ENCODE data around the gene RTL1.

Gene RTL1

DNA sequence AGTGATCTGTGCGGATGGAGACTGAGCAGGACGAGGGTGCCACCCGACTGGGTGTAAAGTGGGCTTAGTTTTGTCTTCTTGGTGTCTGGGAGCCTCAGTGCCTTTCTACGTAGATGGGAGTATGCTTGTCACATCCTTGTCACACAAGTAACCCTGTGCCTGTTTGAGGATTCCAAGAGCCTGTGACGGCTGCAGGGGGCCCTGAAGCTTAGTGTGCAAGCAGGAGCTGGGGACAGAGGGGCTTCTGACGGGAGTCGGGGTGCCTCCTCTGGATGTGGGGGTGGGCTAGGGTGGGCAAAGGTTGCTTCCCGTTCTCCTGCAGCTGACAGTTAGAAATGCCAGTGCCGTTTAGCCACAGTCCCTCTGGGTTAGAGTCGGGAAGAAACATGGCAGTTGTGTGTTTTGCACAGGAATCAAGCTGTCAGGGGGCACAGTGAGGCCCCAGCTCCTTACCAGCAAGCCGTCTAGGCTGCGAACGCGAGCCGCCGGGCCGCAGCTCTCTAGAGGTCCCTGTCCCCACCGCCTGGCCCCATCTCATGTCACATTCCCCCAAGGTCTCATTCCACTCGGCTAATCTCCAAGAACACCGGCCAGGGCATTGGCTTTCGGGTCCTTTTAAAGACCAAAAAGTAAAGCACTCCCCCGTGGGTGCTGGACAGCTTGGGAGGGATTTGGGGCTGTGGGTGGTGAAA, 7.0 kb downstream of the RTL1 start:
- H3K4me1 ChIP-seq (ENCODE audit: insufficient read depth, low read length): peaks cover 16% of the 10 kb centered on the region
- 84% methylated on average over 22 of the region's 22 CpGs for WGBS
- no peak overlapping the region for H3K27ac ChIP-seq (ENCODE audit: low read depth, low read length)
- H3K27me3 ChIP-seq (ENCODE audit: insufficient read depth, low read length): peaks cover 5% of the 10 kb centered on the region; the same call in 1 of the 2 replicates
- no peak overlapping the region for H3K9ac ChIP-seq (ENCODE audit: low read depth, low read length)
- no peaks in the 10 kb centered on the region for H3K36me3 ChIP-seq (ENCODE audit: insufficient read depth, low read length)
- no peak overlapping the region for H3K4me3 ChIP-seq (ENCODE audit: low read length)
- H3K9me3 ChIP-seq (ENCODE audit: insufficient read depth, low read depth, low read length): no peaks in the 10 kb centered on the region

DNA sequence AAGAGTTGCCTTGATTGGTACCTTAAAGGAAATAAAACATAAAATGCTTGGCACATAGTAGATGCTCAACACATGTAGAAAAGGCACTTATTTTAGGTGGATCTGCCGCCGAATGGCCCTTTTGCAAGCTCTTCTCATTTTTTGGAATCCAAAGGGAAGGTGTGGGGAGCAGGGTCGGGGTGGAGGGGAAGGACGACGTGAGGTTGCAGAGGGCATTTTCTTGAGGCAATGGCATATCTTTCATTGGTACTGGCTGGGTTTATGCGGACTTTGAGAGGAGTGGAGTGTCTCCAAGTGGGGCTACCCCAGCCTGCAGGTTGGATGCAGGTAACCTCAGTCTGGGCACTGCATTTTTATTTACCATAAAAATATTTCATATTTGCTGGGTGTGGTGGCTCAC, 8.1 kb downstream of the RTL1 start:
- Histone ChIP-seq H3K9me3 (ENCODE audit: insufficient read depth, low read depth, low read length) (no peaks in the 10 kb centered on the region), H3K4me3 (ENCODE audit: low read length) (no peak overlapping the region), H3K27ac (ENCODE audit: low read depth, low read length) (no peak overlapping the region), H3K36me3 (ENCODE audit: insufficient read depth, low read length) (no peaks in the 10 kb centered on the region), H3K4me1 (ENCODE audit: insufficient read depth, low read length) (peaks cover 16% of the 10 kb centered on the region), H3K9ac (ENCODE audit: low read depth, low read length) (no peak overlapping the region), H3K27me3 (ENCODE audit: insufficient read depth, low read length) (peaks cover 5% of the 10 kb centered on the region; the same call in 1 of the 2 replicates)
- 87% methylated on average over 6 of the region's 6 CpGs for WGBS

DNA sequence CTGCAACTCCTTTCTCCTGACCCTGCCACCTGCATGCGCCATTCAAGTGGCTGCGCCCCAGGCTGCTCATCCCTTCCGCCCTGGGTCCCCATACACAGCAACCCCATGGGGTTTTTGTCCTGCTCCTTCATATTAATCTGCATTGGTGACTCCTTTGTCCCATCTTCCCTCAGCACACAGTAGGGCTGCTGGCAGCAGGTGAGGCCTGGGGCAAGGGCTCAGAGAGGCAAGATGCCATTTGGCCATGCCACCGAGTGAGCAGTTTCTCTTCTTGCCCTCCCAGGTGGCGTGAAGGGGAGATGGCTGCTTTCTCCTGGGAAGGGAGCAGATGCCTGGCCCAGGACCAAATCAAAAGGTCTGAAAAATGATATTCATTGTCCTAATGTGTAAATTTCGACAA, 9.1 kb downstream of the RTL1 start:
- H3K9me3 ChIP-seq (ENCODE audit: insufficient read depth, low read depth, low read length): no peaks in the 10 kb centered on the region
- no peak overlapping the region for H3K27ac ChIP-seq (ENCODE audit: low read depth, low read length)
- H3K36me3 ChIP-seq (ENCODE audit: insufficient read depth, low read length): no peaks in the 10 kb centered on the region
- H3K9ac ChIP-seq (ENCODE audit: low read depth, low read length): no peak overlapping the region
- peaks cover 1% of the 10 kb centered on the region; the same call in 1 of the 2 replicates for H3K27me3 ChIP-seq (ENCODE audit: insufficient read depth, low read length)
- H3K4me3 ChIP-seq (ENCODE audit: low read length): no peak overlapping the region
- peaks cover 7% of the 10 kb centered on the region for H3K4me1 ChIP-seq (ENCODE audit: insufficient read depth, low read length)
- 96% methylated on average over 6 of the region's 6 CpGs for WGBS

DNA sequence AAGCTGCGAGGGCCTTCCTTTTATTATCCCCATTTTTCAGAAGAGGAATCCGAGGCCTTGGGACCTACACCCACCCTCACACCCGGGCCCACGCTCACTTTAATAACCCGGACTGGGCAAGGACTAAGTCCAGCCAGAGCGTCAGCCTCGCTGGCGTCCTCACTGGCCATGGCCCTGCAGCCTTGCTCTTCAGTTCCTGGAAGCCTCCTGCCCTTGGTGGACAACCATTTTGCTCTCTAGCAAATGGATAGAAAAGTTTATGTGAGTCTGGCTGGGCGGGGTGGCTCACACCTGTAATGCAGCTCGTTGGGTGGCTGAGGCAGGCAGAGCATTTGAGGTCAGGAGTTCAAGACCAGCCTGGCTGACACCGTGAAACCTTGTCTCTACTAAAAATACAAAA, 9.8 kb downstream of the RTL1 start:
- no peaks in the 10 kb centered on the region for H3K36me3 ChIP-seq (ENCODE audit: insufficient read depth, low read length)
- peaks cover 3% of the 10 kb centered on the region; the same call in 1 of the 2 replicates for H3K4me1 ChIP-seq (ENCODE audit: insufficient read depth, low read length)
- H3K4me3 ChIP-seq (ENCODE audit: low read length): no peak overlapping the region
- H3K27me3 ChIP-seq (ENCODE audit: insufficient read depth, low read length): no peaks in the 10 kb centered on the region
- no peak overlapping the region for H3K27ac ChIP-seq (ENCODE audit: low read depth, low read length)
- 92% methylated on average over 11 of the region's 11 CpGs for WGBS
- H3K9ac ChIP-seq (ENCODE audit: low read depth, low read length): no peak overlapping the region
- no peaks in the 10 kb centered on the region for H3K9me3 ChIP-seq (ENCODE audit: insufficient read depth, low read depth, low read length)

DNA sequence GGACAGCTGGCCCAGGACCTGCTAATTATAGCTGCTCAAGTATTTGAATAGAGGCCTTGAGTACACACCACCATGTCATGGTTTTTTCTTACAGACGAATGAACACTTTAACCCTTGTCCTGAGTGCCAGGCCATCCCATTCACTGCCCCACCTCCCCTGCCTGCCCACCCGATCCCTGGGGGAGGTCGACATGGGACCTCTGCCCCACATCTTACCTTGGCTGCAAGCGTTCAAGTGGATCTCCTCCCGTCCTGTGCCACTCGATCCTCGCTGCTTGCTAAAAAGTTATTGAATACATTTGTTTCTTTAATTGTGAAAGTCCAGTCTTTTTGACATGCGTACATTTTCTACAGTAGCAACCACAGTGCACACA, 10.3 kb downstream of the RTL1 start:
- no peak overlapping the region for H3K4me3 ChIP-seq (ENCODE audit: low read length)
- 93% methylated on average over 8 of the region's 8 CpGs for WGBS
- no peak overlapping the region for H3K27ac ChIP-seq (ENCODE audit: low read depth, low read length)
- H3K36me3 ChIP-seq (ENCODE audit: insufficient read depth, low read length): no peaks in the 10 kb centered on the region
- no peaks in the 10 kb centered on the region for H3K9me3 ChIP-seq (ENCODE audit: insufficient read depth, low read depth, low read length)
- H3K27me3 ChIP-seq (ENCODE audit: insufficient read depth, low read length): no peaks in the 10 kb centered on the region
- 0 out of 2 replicates have a peak, but pooled peaks cover under 1% of the 10 kb centered on the region for H3K4me1 ChIP-seq (ENCODE audit: insufficient read depth, low read length)
- H3K9ac ChIP-seq (ENCODE audit: low read depth, low read length): no peak overlapping the region

DNA sequence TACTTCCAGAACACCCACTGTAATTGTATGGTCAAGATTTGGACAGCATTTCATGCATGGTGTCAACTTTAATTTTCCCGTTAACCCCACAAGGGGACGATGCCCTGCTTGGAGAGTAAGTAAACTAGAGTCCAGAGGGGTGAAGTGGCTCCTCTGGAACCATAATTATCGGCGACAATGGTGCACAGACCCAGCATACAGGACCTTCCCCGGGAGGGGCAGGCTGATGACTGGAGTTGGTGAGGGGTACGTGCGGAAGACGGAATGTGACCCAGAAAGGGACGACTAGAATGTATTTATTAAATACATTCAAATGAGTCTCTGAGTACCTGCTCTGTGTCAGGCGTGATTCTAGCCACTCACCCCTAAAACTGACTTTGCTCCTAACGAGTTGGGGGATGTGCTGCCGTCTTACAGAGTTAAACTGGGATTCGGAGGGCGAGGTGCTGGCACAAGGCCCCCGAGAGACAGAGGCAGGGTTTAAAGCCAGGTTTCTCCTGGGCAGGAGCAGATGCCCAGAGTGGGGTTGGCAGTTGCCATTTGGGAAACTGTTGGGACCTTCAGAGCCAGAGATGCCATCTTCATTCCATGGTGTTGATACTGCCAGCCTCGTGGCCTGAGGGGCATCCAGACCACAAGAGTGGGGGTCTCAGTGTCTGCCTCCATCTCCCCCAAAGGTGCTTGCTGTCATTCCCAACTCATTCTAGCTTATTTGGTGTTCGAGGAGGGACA, 10.9 kb downstream of the RTL1 start:
- Histone ChIP-seq H3K4me3 (ENCODE audit: low read length) (no peak overlapping the region), H3K9me3 (ENCODE audit: insufficient read depth, low read depth, low read length) (no peaks in the 10 kb centered on the region), H3K4me1 (ENCODE audit: insufficient read depth, low read length) (peaks cover 6% of the 10 kb centered on the region; the same call in 1 of the 2 replicates), H3K27me3 (ENCODE audit: insufficient read depth, low read length) (no peaks in the 10 kb centered on the region), H3K27ac (ENCODE audit: low read depth, low read length) (no peak overlapping the region), H3K9ac (ENCODE audit: low read depth, low read length) (no peak overlapping the region), H3K36me3 (ENCODE audit: insufficient read depth, low read length) (no peaks in the 10 kb centered on the region)
- WGBS: 92% methylated on average over 15 of the region's 17 CpGs

DNA sequence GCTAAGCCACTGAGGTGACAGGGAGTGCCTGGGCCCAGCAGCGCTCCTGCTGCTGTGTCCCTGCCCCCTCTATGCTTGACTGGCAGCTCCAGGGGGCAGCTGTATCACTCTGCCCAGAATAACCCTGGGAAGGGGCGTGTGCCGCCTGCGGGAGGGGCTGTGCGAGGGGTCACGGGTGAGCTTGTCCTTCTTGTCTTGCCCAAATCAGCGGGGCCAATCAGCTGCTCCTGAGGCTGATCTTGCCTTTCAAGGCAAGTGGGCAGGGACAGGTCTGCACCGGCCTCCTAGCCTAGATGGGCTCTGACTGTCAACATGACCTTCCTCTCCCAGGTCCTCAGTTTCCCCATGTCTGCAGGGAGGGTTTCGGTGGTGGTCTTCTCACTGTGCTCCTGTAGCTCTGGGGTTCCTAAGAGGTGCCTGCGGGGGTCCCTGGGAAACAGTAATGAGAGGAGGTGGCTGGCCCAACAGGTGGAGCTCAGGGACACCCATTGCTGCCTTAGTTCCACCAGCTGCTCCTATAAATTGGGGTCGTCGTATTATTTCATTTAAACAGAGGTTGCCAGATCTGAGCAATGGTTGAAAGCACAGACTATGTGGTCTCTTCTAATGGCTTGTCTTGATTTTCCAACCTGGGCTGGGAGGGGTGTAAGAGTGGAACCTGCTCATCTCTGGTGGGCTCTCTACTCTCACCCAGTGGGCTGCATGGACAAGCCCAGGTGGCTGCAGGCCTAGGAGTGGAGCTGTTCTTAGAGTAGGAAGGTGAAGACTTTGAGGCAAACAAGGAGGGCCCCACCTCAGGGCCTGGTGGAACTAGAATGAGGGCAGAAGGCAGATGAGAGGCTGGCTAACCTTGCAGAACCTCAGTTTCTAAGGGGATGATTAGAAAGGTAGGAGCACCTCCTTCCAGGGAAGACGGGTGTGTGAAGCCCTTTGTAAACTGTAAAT, 11.7 kb downstream of the RTL1 start:
- H3K27me3 ChIP-seq (ENCODE audit: insufficient read depth, low read length): no peaks in the 10 kb centered on the region
- no peaks in the 10 kb centered on the region for H3K36me3 ChIP-seq (ENCODE audit: insufficient read depth, low read length)
- H3K27ac ChIP-seq (ENCODE audit: low read depth, low read length): no peak overlapping the region
- peaks cover 7% of the 10 kb centered on the region; the same call in 1 of the 2 replicates for H3K4me1 ChIP-seq (ENCODE audit: insufficient read depth, low read length)
- H3K9me3 ChIP-seq (ENCODE audit: insufficient read depth, low read depth, low read length): no peaks in the 10 kb centered on the region
- WGBS: 93% methylated on average over 13 of the region's 13 CpGs
- H3K4me3 ChIP-seq (ENCODE audit: low read length): no peak overlapping the region
- no peak overlapping the region for H3K9ac ChIP-seq (ENCODE audit: low read depth, low read length)

DNA sequence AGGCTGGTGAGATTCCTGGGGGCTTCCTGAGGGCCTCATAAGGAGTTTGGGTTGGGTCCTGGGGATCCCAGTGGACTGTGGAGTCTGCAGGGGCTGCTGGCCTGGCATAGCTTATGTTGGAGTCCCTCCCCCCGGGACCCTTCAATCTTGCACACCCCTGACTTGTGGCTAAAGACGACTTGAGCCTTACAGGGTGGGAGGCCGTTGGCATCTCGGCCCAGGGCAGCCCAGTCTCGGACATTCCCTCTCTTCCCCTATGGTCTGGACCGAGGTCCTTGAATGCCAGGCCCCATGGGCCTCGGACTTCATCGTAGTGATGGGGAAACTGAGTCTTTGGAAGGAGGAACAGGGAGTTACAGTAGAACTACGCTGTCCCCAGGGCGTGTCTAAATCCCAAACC, 12.5 kb downstream of the RTL1 start:
- Histone ChIP-seq H3K4me1 (ENCODE audit: insufficient read depth, low read length) (peaks cover 7% of the 10 kb centered on the region; the same call in 1 of the 2 replicates), H3K27ac (ENCODE audit: low read depth, low read length) (no peak overlapping the region), H3K36me3 (ENCODE audit: insufficient read depth, low read length) (no peaks in the 10 kb centered on the region), H3K27me3 (ENCODE audit: insufficient read depth, low read length) (no peaks in the 10 kb centered on the region), H3K9ac (ENCODE audit: low read depth, low read length) (no peak overlapping the region), H3K4me3 (ENCODE audit: low read length) (no peak overlapping the region), H3K9me3 (ENCODE audit: insufficient read depth, low read depth, low read length) (no peaks in the 10 kb centered on the region)
- WGBS: 92% methylated on average over 10 of the region's 10 CpGs

DNA sequence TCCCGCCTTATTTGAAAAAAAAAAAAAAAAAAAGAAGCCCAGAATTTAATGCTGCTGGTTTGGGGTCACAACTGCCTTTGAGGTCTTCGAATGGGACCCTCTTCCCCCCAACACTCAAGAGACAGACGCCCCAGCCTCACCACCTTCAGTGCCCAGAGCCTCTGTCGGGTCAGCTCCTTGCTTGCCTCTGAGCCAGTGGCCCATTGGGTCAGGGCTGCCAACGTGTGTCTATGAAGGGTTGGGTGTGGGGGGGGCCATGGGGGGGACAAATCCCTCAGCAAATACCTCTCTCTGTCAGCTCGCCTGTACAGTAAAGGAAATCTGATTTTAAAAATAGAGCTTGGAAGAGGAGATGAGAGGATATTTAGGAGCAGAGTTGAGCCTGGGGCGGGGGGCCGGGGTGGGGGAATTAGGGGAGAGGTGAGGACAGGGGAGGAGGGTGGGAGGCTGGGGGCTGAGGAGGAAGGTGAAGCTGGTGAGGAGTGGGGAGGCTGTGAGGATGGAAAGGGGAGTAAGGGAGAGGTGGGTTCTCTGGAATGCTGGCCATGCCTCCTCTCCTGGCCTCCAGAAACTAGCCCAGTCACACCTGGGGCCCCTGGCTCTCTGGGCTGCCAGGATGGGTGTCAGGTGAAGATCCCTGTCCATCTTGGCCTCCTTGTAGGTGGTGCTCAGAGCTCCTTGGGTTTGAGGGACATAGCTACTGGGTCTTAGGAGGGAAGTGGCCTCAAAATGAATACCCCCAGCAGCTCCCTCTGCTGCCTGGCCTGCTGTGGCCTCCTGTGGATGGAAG, 13.3 kb downstream of the RTL1 start:
- Histone ChIP-seq H3K4me3 (ENCODE audit: low read length) (no peak overlapping the region), H3K36me3 (ENCODE audit: insufficient read depth, low read length) (no peaks in the 10 kb centered on the region), H3K9ac (ENCODE audit: low read depth, low read length) (no peak overlapping the region), H3K27ac (ENCODE audit: low read depth, low read length) (no peak overlapping the region), H3K27me3 (ENCODE audit: insufficient read depth, low read length) (no peaks in the 10 kb centered on the region), H3K9me3 (ENCODE audit: insufficient read depth, low read depth, low read length) (no peaks in the 10 kb centered on the region), H3K4me1 (ENCODE audit: insufficient read depth, low read length) (peaks cover 7% of the 10 kb centered on the region; the same call in 1 of the 2 replicates)
- WGBS: 84% methylated on average over 7 of the region's 8 CpGs

DNA sequence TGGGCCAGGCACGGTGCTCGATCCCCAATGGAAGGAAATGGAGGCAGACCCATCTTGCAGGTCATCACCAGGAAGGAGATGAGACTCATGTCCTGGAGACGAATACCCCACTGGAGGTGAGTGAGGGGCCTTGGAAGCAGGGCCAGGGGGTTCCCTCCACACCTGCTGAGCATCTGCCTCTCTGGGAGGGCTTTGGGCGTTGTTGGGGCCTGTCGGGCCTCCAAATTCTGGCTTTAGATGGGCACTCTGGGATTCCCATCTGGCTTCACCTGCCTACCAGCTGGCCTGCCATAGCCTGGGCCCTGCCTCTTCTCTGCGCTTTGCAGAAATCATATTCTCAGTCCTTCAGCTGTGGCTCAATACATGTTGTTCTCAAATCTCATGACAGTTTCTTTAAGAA, 13.9 kb downstream of the RTL1 start:
- H3K4me3 ChIP-seq (ENCODE audit: low read length): no peak overlapping the region
- no peak overlapping the region for H3K9ac ChIP-seq (ENCODE audit: low read depth, low read length)
- no peak overlapping the region for H3K27ac ChIP-seq (ENCODE audit: low read depth, low read length)
- H3K9me3 ChIP-seq (ENCODE audit: insufficient read depth, low read depth, low read length): no peaks in the 10 kb centered on the region
- H3K27me3 ChIP-seq (ENCODE audit: insufficient read depth, low read length): no peaks in the 10 kb centered on the region
- H3K4me1 ChIP-seq (ENCODE audit: insufficient read depth, low read length): peaks cover 7% of the 10 kb centered on the region; the same call in 1 of the 2 replicates
- WGBS: 92% methylated on average over 6 of the region's 6 CpGs
- H3K36me3 ChIP-seq (ENCODE audit: insufficient read depth, low read length): no peaks in the 10 kb centered on the region

Measured in HUES64 (cell line).